Fibroblast of peridontal ligament (primary cell): ENCODE measurements around the gene FAM13C.

ENCODE experiments used
- DNase-seq: peaks from one replicate; pipeline ENCODE4 v3.0.0-alpha.2; 2010; ENCODE audit errors: extremely low read depth

The FAM13C gene

DNA sequence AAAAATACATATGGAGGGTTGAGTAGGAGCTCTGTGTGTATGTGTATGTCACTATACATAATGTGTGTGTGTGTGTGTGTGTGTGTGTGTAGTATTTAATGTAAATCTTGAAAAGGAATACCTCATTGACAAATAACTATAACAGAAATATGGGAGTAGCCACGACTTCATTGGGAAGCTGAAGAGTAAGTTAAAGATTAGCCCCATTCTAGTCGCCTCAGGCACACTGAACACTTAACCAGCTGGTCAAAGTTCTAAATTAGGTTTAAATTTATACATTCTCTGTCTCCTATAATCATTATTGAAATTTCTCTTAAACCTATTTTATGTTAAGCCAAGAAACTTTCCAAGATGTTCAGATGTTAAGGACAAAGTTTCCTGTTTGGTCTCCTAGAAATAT is 45.3 kb downstream of the FAM13C start:
- no peak for DNase-seq

DNA sequence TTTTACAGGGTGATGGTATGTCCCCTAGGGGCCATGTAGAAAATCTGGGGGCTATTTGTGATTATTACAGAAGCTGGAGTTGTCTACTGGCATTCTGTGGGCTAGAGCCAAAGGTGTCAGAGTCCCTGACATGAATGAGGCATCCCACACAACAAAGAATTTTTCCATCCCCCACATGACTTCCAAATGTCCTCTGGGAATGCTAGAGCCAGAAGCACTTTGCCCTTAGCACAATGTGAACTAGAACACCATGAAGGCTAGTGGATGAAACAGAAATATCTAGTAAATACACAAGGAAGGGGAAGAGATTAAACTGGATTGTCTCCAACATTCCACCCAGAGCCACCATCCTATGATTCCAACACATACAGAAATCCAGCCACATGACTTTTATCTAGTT is 46.9 kb downstream of the FAM13C start:
- no peak for DNase-seq

DNA sequence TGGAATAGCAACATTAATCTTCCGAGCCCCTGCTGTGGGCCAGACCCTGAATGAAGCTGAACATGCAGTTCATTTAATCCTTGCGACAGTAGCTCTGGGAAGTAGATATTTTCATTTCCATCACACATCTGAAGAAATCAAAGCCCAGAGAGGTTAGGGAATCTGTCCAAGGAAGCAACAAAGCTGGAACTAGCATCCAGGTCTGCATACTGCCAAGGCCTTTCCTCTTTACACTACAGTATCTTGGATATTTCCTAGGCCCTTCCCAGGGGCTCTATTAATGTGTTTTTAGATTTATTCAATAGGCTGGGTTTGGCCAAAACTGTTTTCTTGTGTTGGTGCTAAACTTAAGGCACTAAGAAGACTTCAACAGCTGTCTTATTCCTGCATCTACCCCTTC is 48.1 kb downstream of the FAM13C start:
- no peak for DNase-seq

DNA sequence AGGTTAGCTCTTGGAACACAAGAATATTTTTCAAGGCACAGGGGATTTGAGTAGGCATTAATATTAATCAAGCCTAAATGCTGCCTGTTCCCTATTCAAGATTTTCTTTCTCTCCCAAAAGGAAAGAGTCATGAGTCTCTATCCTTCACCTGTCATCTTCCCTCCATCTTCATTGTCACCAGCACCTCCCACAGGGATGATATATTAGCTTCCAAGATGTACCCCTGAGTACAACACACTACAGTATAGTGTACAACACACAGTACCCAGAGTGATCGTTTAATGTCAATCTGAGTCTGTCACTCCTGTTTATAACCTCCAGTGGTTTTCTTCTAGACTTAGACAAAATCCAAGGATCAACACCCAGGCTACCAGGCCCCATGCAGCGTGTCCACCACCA is 50.1 kb downstream of the FAM13C start:
- DNase-seq: no peak

DNA sequence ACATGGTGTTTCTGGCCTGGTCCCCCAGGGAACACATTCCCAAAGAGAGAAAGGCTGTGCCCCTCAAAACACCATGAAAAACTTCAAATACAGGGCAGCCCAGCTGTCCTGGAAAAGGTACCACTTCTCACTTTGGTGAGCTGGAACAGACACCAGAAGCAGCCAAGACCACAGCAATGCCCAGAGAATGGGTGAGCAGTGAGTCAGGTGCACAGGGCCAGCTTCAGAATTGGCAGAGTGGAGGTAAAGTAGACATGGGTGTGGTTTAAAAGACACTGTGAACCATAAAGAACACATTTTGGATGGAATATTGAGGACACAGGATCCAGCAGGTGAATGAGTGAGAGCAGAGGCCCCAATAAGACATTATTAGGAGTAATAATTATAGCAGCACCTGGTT is 51.3 kb downstream of the FAM13C start:
- DNase-seq: no peak

DNA sequence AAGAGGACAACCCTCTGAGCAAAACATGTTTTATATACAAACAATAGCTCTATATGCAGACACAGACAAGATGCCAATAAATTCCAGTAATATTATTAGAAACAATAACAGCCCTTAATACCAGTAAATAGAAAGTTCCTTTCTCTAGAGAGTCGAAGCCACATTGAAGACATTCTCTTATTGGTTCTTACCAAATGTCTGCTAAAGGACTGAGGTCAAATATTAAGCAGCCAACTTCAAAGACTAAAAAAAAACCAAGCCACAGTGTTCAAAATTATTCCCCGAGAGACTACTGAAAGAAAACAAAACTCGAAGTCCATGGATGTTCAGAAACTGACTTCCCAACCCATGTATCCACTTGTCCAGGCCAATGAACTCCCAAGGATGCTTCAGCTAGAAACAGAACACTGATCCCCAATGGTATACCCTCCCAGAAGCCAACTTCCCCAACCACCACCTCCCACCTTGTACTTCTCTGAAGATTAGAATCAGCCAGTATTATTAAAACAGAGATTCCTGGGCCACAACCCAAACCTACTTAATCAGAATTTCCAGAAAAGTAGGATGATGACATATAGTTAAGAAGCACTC is 51.9 kb downstream of the FAM13C start:
- DNase-seq: no peak

DNA sequence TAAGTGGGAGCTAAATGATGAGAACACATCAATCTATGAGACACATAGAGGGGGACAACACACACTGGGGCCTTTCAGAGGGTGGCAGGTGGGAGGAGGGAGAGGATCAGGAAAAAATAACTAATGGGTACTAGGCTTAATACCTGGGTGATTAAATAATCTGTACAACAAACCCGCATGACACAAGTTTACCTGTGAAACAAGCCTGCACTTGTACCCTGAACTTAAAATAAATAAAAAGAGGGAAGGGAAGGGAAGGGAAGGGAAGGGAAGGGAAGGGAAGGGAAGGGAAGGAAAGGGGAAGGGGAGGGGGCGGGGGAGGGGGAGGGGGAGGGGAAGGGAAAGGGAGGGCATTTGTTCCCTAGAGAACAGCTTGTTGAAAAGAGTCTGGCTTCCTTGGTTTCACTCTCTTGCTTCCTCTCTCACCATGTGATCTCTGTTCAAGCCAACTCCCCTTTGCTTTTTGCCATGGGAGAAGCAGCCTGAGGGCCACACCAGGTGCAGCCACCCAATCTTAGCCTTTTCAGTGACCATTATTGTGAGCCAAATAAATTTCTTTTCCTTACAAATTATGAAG is 57.7 kb downstream of the FAM13C start:
- no peak for DNase-seq

DNA sequence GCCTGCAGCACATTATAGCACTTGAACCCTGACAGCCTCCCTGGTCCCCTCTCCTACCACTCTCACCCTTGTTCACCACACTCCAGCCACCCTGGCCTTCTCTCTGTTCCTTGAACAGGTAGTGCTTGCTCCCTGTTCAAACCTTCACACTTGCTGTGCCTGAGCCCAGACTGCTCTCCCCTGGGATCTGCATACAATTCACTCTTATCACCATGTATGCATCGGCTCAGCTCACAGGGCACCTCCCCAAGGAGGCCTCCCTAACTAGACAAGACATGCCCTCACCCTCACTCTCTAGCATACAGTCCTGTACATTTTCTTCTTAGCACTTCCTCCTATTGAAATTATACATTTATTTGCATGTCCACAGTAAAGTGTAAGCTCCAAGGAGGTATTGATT is 59.3 kb downstream of the FAM13C start:
- no peak for DNase-seq

DNA sequence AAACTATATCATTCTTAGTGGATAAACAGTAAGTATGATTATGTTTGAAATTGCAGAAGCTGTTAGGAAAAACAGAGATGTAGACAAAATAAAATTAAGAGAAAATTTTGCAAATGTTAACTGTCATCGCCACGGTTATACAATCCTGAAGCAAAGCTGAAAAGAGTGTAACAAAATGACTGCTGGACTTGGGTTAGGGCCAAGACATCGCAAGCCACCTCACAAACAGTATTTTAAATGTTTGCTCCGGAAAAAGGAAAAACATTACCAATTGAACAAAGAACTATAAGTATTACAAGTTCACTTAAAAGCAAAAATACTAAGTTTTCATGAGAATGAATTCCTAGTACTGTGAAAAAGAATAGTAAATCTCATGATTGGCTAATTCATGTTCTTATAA is 60.0 kb downstream of the FAM13C start:
- no peak for DNase-seq

DNA sequence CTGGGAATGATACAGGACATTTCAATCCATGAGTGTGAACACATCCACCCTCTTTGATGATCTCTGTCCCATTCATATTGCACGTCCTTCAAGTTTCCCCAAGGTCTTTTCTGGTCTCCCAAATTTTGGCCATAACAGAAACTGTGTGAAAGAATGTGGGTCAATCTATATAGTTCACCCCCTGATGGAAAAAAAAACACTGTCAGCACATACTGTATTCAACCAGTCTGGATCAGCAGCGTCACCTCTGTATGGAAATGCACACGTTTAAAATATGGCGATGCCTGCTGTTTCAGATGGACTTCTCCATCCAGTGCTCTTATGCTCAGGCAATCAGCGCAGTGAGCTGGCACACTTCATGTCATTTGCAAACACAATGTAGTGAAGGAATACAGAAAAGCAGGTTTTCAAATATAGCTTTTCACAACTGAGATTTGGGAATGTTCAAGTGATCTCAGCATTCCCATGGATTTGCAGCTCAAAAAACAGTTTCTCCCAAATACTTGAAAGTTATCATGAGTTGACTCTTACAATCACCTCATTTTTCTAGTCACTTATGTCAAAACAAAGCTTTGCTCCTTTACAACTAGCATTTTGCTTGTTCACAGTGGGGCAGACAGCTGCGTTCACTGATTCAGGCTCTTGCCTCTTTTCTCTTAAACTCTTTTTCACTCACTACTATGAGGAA is 61.1 kb downstream of the FAM13C start:
- no peak for DNase-seq

DNA sequence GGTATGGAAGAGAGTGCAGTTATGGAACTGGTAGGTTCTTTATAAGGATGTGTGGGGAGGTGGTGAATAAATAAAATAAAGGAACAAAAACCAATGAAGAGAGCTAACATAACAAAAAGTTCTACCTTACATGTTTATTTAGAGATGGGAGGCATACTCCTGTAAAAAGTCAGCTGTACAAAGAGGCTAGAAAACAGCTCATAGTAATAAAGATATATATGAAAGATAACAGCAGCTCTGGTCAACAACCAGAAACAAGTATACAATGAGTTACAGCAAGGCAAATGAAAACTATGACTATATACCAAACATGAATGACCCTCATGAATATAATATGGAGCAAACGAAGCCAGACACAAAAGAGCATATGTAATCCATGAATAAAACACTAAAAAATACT is 62.0 kb downstream of the FAM13C start:
- DNase-seq: no peak

DNA sequence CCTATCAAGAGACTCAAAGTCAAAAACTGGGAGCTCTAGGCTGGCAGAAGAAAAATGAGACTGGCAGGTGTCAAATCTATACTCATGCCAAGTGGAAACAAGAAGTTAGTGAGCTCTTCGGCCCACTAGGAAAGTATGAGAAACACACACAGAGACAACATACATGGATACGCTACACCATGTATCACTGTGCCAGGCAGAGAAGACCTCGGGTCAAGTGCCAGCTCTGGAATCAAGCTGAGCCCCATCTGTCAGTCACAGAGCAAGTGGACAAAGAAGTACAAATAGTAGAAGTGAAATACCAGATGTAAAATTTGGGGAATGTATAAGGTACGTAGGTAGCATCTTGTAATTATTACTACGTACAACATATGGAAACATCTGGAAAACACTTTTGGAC is 62.4 kb downstream of the FAM13C start:
- DNase-seq: no peak

DNA sequence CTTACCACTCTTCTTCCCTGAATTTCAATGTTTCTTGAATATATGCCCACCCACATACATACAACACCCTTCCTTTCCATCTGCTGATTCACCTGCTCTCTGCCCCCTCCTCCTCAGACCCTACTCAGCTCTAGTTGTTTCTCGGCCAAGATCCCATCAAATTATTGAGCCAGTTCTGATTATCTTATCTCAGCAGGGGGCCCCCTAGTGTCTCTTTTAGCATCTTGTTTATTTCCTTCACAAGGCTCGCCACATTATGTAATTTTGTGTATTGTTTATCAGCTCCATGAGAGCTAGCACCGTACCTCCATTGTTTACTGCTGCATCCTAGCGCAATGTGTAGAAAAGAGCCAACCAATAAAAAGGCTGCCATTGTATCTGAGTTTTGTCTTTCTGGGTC is 71.9 kb downstream of the FAM13C start:
- no peak for DNase-seq

DNA sequence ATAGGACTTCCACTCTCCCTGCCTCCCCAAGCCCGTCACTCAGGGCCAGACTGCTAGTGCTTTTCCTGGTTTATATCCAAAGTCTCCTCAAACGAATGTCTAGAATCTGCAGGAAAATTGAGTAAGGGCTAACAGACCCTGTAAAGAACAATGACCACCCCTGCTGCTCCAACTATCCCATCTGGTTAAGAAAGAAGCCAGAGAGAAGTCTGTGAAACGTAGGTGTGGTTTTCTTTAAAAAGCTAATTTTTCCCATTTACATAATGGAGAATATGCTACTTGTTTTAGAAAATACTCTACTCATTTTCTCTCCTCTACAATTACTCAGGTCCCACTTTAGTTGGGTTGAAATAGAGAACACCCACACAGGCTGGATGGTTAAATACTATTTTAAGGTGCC is 72.5 kb downstream of the FAM13C start:
- DNase-seq: no peak

DNA sequence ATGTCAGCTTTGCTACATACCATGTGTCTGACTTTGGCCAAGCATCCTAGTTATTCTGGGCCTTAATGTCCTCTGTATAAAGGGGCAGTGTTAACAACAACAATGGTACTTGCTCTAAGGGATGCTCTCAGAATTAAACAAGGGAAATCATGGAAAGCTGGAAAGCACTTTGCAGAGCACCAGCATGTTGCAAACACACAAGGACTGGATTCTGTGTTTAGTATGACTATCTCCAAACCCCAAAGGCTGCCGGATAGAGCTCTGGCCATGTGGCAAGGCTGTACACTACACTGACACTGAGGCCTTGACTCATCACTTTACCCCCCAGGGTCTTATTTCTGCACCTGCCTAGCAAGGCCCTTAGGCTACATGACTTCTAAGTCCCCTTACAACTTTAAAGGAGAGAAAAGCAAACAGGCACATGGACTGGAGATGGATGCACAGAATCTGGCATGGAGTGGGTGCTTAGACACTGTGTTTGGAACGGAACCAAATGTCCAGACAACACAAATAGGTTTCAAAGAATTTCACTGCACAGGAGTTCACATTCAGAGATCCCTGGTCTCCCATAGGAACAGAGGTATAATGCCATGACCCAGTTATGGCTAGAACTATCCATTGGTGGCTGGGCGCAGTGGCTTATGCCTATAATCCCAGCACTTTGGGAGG is 74.6 kb downstream of the FAM13C start:
- no peak for DNase-seq

DNA sequence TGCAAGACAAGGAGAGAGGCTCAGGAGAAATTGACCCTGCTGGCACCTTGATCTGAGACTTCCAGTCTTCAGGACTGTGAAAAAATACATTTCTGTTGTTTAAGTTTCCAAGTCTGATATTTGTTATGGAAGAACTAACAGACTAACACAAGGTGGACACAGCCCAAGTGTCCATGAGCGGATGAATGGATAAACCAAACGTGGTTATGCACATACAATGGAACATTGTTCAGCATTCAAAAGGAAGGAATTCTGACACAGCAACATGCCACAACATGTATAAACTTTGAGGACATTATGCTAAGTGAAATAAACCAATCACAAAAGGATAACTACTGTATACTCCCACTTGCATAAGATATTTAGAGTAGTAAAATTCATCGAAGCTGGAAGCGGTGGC is 76.5 kb downstream of the FAM13C start:
- no peak for DNase-seq

DNA sequence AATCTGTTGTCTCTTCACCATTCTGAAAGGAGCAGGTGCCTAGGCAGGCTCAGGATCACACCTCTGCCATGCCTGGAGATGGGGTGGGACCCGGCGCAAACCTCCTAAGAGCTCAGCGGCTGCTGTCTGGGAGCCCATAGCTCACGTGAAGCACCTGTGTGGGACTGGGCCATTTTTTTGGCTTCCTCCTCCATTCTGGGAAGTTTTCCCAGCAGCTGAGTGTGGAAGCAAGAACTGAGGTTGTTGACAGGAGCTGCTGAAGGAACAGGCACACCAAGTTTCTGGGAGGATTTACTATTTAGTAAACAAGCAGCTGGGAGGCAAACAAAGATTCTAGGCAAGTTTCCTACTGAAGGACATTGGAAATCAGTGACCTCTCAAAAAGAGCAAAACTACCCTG is 77.3 kb downstream of the FAM13C start:
- no peak for DNase-seq

DNA sequence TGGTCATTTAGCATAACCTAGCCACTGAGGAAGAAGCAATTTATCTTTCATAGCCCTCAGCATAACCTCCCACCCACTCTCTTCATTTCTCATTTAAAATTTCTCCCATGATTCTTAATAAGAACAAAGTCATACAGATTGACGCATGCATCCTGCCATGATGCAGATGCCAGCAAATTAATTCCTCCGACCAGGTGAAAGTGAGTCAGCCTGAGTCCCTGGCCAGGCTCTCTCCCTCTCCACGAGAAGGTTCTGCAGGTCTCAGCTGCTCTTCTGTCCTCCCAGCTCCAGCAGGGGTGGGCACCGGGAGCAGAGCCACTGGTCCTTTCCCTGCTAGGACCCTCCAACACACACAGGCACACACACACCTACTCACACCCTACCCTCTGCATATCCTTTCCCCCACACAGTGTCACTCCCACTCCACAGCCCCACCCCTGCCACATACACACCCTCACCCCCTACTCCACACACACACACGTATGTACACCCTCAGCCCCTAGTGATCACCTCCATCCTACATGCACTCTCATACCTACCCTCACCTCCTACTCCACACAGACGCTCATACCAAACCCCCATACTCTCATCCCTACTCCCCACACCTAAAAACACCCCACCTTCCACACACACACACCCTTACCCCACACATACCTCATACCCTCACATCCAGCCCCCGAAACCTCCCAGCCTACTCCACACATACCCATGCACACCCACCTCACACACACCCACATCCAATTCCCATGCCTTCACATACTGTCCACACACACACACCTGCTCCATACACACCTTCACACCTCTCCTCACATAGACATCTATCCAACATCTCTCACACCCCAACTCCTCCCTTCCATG is 78.0 kb downstream of the FAM13C start:
- DNase-seq: no peak

DNA sequence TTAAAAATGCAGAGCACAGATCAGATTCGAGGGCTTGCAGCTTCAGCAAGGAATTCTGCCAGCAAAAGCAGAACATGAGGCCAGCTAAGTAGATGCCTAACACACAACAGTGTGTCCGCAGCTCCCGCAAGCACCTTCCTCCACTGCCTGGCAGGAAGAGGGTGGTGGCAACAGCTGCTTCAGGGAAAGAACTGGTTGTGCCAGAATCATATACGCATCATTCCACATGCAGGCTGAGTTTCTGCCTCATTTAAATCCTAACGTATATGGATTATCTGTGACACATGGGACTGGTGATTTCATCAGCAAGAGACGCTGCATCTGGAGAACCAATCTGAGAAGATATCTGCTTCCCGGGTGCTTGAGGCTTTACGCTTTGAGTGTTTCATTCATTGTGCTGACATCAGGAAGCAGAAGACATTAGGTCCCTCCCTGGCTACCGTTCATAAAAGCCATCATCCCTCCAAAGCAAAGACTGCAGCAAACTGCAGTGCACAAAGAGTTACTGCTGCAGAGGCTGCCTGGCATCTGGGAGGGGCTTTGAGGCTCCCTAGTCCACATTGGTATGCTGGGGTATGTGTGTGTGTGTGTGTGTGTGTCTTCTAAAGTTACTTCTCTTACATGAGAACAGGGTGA is 78.8 kb downstream of the FAM13C start:
- no peak for DNase-seq

DNA sequence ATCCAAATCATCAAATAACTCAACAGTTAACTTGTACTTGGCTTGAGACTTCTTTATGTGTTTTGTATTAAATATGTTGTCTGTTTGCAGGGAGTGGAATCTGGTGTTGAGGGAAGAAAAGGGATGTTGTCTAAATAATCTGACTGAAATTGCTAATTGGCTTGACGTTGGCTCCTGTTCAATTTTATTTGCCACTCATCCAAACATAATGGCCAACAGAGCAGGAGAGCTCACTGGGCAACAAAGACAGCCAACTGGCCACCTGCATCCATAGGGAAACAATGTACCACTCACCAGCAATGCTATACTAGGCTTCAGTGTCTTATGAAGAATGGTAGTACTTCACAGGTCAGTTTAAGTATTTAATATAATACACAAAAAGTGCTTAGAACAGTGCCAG is 80.5 kb downstream of the FAM13C start:
- DNase-seq: no peak

DNA sequence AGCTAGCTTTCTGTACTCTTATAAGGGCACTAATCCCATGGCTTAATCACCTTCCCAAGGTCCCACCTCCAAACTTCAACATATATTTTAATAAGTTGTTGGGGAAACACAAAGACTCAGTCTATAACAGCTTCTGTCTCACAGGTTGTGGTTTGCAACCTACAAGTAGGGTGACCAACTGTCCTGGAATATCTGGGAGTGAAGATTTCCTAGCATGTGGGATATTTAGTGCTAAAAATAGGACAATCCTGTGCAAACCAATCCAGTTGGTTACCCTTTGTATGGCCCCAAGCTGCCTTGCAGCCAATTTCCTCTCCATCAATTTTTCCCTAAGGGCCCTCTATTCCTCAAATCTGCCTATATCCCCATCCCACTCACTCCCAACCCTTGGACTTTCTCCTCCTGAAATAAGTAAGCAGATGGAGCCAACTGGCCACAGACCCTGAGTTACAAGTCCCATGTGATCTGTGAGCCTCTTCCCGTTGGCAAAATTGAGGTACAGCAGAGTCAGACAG is 82.3 kb downstream of the FAM13C start:
- DNase-seq: no peak

DNA sequence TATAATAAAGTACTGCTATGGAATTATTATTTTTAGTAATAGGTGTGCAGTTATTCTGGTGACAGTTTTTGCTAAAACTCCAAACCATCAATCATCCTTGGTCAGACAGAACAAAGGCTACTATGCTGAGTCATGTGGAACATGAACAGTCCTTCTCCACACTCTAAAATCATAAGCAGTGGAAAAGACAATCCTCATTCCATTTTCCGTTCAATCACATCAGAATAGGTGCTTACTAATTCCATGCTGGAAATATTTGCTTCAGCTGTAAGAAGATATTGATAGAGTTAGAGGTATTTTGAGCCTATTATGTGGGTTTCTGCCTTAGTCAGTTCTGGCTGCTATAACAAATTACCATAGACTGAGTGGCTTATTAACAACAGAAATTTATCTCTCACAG is 82.9 kb downstream of the FAM13C start:
- DNase-seq: no peak
